VCaP (cell line): Measurements from ENCODE around the gene CLSTN2.
A peak's percentile ranks its signal among the peaks of the same experiment; 100 is the strongest.

Experiments used
- H3K27ac ChIP-seq: fragments of 450-650 bp; 2 replicates; pipeline ENCODE4 v1.5.1; 2017
- TF ChIP-seq, protein P1 (sequence below): fragments of 450-650 bp; conservative IDR thresholded peaks from 2 replicates; pipeline ENCODE4 v1.5.1; 2017; ENCODE audit warnings: mild to moderate bottlenecking, moderate library complexity

Gene CLSTN2

DNA sequence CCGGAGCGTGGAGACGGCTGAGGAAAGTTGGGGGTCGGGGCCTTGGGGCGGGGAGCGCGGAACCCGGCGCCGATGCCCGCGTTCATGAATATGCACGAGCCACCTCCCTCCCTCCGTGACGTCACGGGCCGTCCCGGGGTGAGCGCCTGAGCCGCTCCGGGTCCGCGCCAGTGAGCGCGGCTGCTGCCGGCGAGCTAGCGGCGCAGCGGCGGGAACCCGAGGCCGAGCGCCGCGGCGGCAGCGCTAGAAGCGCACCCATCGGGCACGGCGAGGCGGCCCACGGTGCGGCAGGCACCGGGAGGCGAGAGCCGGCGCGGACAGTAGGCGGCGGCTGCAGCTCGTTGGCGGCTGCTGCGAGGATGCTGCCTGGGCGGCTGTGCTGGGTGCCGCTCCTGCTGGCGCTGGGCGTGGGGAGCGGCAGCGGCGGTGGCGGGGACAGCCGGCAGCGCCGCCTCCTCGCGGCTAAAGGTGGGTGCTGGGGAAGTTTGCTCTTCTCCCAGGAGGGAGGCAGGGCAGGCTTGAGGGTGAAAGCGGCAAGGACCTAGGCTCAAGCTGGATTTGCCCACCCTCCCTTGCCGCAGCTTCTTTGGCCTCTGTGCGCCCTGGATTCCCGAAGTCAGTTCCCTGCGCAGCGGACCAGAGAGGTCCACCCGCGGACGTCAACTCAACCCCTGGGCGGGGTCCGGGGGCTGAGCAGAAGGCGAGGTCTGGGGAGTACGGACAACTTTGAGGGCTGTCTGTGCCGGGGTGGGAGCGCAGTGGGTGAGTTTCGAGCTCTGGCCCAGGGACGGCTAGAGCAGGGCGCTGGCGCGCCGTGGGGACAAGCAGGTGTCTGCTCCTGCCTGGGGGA is at the start of gene CLSTN2:
Gene CLSTN2 (plus strand): TSS at position 170 of the 850 bp plus-strand sequence.
- H3K27ac ChIP-seq: peak within 1 kb of the TSS; percentile 38; the same call in 1 of the 2 replicates
- TF ChIP-seq, protein P1, sequence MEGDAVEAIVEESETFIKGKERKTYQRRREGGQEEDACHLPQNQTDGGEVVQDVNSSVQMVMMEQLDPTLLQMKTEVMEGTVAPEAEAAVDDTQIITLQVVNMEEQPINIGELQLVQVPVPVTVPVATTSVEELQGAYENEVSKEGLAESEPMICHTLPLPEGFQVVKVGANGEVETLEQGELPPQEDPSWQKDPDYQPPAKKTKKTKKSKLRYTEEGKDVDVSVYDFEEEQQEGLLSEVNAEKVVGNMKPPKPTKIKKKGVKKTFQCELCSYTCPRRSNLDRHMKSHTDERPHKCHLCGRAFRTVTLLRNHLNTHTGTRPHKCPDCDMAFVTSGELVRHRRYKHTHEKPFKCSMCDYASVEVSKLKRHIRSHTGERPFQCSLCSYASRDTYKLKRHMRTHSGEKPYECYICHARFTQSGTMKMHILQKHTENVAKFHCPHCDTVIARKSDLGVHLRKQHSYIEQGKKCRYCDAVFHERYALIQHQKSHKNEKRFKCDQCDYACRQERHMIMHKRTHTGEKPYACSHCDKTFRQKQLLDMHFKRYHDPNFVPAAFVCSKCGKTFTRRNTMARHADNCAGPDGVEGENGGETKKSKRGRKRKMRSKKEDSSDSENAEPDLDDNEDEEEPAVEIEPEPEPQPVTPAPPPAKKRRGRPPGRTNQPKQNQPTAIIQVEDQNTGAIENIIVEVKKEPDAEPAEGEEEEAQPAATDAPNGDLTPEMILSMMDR: no peak

DNA sequence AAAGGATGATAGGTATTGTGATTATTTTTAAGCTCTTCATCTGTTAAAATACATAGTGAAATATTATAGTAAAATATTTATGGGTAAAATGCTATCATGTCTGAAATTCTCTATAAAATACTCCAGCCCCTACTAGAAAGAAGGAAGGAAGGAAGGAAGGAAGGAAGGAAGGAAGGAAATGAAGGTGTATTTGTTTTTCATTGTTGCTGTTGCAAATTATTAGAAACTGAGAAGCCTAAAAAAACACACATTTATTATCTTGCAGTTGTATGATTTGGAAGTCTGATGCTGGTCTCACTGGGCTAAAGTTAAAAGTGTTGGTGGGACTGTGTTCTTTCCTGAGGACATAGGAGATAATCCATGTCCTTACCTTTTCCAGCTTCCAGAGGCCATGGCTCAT is 47.6 kb upstream of the CLSTN2 start:
- no peak overlapping the region for H3K27ac ChIP-seq
- TF ChIP-seq, protein P1: no peak

- no peak overlapping the region for H3K27ac ChIP-seq
- TF ChIP-seq, protein P1: no peak
Observed at GRCh38 chr3:139888561-139889140, 46.3 kb upstream of the CLSTN2 start.

- no peak overlapping the region for H3K27ac ChIP-seq
- TF ChIP-seq, protein P1: no peak
Observed at GRCh38 chr3:139893267-139893962, 41.6 kb upstream of the CLSTN2 start.

GRCh38 chr3:139893963-139894642 is 40.9 kb upstream of the CLSTN2 start:
- TF ChIP-seq, protein P1: no peak
- H3K27ac ChIP-seq: no peak overlapping the region

DNA sequence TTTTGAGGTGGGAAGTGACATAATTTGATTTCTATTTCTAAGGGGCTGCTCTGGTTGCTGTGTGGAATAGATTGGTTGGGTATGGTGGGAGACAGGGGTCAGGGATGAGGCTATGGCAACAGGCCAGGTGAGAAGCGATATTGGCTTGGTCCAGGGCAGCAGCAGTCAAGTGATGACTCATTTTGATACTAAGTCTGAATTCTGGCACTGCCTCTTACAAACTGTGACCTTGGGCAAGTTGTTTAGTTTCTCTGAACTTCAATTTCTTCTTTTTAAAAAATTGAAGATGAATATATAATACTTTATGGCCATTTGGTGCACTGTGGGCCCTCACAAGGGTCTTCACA is 40.4 kb upstream of the CLSTN2 start:
- TF ChIP-seq, protein P1: no peak
- H3K27ac ChIP-seq: no peak overlapping the region

DNA sequence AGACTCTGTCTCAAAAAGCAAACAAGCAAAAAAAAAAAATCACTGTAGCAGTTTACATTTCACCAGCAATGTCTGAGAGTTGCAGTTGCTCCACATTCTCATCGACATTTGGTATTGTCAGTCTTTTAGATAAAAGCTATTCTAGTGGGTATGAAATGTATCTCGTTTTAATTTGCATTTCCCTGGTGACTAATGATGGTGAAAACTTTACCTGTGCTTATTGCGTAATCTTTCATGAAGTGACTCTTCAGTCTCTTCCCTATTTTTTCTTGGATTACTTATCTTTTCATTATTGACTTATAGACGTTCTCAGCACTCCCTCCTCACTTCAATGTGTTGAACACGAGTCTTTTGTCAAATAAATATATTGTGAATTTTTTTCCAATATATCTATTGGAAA is 37.2 kb upstream of the CLSTN2 start:
- H3K27ac ChIP-seq: no peak overlapping the region
- TF ChIP-seq, protein P1: no peak
